Measurements from ENCODE around the gene TMEM242. TPM values are rescaled to one million over a fixed set of nuclear protein-coding genes. Genes with fewer than 3 reads are reported as not detected.

The TMEM242 gene
- total RNA-seq, 2 experiments from 2014 or later, result 8.1 to 8.6 TPM

GRCh38 chr6:157254538-157254937 lies 68.8 kb downstream of the TMEM242 start:
- DNase-seq, result no peak
- ChIA-PET CTCF (no interaction called here), POLR2A (no interaction called here)
- Mint-ChIP-seq H3K9me3 (no peaks in the 10 kb centered on the region), H3K4me3 (no peak overlapping the region), H3K36me3 (no peaks in the 10 kb centered on the region), H3K27me3 (no peaks in the 10 kb centered on the region), H3K27ac (no peak overlapping the region), H3K4me1 (ENCODE audit: low read depth) (peaks cover 5% of the 10 kb centered on the region)
- intact Hi-C loops (cut with micrococcal nuclease), result no loop called here

- POLR2A ChIA-PET, result no interaction called here
- peaks cover 2% of the 10 kb centered on the region for H3K9me3 Mint-ChIP-seq
- H3K4me3 Mint-ChIP-seq, result no peak overlapping the region
- intact Hi-C loops (cut with micrococcal nuclease), result no loop called here
- H3K27me3 Mint-ChIP-seq, result no peaks in the 10 kb centered on the region
- DNase-seq, result no peak
- peaks cover 2% of the 10 kb centered on the region for H3K4me1 Mint-ChIP-seq (ENCODE audit: low read depth)
- no peaks in the 10 kb centered on the region for H3K36me3 Mint-ChIP-seq
- CTCF ChIA-PET, result interaction anchor here (2.5 kb wide), 1 partner anchor 18 kb away, joined by 12 read pairs; no protein-coding TSS in a partner anchor
- H3K27ac Mint-ChIP-seq, result no peak overlapping the region
These were observed 69.6 kb downstream of the TMEM242 start for GRCh38 chr6:157253699-157254098.

DNA sequence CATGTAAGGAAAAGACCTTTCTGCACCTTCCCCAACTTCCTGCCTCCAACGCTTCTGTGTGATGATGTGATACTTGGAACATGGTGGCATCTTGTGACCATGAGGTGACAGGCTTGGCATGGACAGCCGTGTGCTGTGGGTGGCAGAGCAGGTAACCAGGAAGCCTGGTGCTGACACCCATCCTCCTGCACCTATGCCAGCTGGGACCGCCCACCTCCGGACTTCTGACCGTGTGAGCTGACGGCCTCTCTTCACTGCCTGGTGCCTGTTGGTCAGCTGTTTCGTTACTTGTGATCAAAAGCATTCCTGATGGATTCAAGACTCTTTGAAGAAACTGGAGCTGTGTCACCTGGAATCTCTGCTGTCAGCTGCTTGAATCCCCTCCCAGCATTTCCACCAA lies 70.3 kb downstream of the TMEM242 start:
- CTCF ChIA-PET, result interaction anchor here (2.5 kb wide), 1 partner anchor 17 kb away, joined by 12 read pairs; no protein-coding TSS in a partner anchor
- POLR2A ChIA-PET, result no interaction called here
- no peak for DNase-seq
- H3K27ac Mint-ChIP-seq, result no peak overlapping the region
- peaks cover 2% of the 10 kb centered on the region for H3K4me1 Mint-ChIP-seq (ENCODE audit: low read depth)
- no peaks in the 10 kb centered on the region for H3K36me3 Mint-ChIP-seq
- H3K4me3 Mint-ChIP-seq, result no peak overlapping the region
- intact Hi-C loops (cut with micrococcal nuclease), result no loop called here
- peaks cover 8% of the 10 kb centered on the region for H3K9me3 Mint-ChIP-seq
- H3K27me3 Mint-ChIP-seq, result no peaks in the 10 kb centered on the region

DNA sequence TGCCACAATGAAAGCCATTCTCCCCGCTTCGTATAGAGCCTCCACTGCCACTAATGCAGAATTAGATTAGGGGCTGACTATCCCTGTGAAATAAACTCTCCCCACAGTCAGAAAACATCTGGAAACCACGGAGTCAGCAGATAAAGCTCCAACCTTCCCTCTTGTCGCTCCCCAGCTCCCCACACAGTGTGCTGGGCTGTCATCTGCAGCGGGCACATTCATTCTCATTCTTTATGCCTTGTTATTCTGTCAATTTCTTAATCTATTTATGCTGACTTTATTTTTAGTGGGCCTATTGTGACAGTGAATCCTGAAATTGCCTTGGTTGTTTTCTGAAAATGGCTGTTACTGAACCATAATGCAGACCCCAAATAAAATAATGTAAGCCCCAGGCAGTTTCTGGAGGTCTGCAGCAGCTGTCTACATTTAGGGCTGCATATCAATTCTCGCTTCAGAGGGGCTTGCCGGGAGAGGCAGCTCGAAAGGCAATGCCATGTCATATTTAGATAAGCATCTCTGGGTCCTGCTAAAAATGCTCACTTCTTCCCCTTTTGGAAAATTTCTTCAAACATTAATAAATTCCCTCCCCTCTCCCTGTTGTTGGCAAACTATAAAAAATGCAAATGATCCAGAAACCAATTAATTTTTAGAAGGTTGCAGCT lies 71.6 kb downstream of the TMEM242 start:
- H3K27ac Mint-ChIP-seq, result no peak overlapping the region
- CTCF ChIA-PET, result interaction anchor here (2.5 kb wide), 1 partner anchor 16 kb away, joined by 12 read pairs; no protein-coding TSS in a partner anchor
- H3K4me3 Mint-ChIP-seq, result no peak overlapping the region
- no peaks in the 10 kb centered on the region for H3K27me3 Mint-ChIP-seq
- POLR2A ChIA-PET, result no interaction called here
- no peaks in the 10 kb centered on the region for H3K36me3 Mint-ChIP-seq
- peaks cover 2% of the 10 kb centered on the region for H3K4me1 Mint-ChIP-seq (ENCODE audit: low read depth)
- H3K9me3 Mint-ChIP-seq, result peaks cover 9% of the 10 kb centered on the region
- intact Hi-C loops (cut with micrococcal nuclease), result no loop called here
- no peak for DNase-seq

- H3K27me3 Mint-ChIP-seq, result no peaks in the 10 kb centered on the region
- no peak overlapping the region for H3K4me3 Mint-ChIP-seq
- H3K9me3 Mint-ChIP-seq, result peaks cover 9% of the 10 kb centered on the region
- intact Hi-C loops (cut with micrococcal nuclease), result no loop called here
- ChIA-PET CTCF (no interaction called here), POLR2A (no interaction called here)
- no peak for DNase-seq
- no peak overlapping the region for H3K27ac Mint-ChIP-seq
- peaks cover 2% of the 10 kb centered on the region for H3K4me1 Mint-ChIP-seq (ENCODE audit: low read depth)
- H3K36me3 Mint-ChIP-seq, result no peaks in the 10 kb centered on the region
These were observed 73.5 kb downstream of the TMEM242 start for GRCh38 chr6:157249826-157250225.

- intact Hi-C loops (cut with micrococcal nuclease), result no loop called here
- no peaks in the 10 kb centered on the region for H3K4me1 Mint-ChIP-seq (ENCODE audit: low read depth)
- ChIA-PET POLR2A (no interaction called here), CTCF (no interaction called here)
- H3K27me3 Mint-ChIP-seq, result no peaks in the 10 kb centered on the region
- H3K4me3 Mint-ChIP-seq, result no peak overlapping the region
- peaks cover 9% of the 10 kb centered on the region for H3K9me3 Mint-ChIP-seq
- H3K36me3 Mint-ChIP-seq, result no peaks in the 10 kb centered on the region
- DNase-seq, result no peak
- no peak overlapping the region for H3K27ac Mint-ChIP-seq
These were observed 75.1 kb downstream of the TMEM242 start for GRCh38 chr6:157248264-157248663.

DNA sequence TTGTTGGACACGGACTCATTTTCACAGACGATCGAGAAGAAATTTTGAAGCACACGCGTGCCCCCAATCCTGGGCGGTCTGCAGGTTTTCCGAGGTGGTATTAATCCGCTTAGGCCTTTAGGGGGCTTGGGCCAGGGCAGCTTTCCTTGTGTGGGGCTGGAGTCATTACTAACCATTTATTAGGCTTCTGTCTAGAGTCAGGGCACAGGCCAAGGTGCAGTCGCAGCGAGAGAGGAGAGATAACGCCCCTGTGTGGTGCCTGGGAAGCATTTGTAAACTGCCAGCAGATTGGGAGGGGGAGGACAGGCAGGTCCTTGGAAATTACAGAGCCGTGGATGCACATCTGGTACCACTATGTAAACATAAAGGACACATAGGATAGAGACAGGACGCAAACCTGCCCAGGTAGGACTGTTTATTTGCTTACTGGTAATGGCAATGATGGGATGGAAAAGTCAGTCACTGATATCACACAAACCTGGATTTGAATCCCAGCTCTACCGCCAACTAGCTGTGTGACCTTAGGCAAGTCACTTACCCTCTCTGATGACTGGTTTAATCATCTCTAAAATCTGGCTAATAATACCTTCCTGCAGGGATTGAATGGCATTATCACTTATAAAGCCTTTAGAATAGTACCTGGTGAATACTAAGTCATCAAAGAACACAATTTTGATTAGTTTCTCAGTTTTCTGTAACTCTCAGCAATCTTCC lies 76.4 kb downstream of the TMEM242 start:
- no peak for DNase-seq
- no peaks in the 10 kb centered on the region for H3K4me1 Mint-ChIP-seq (ENCODE audit: low read depth)
- H3K36me3 Mint-ChIP-seq, result no peaks in the 10 kb centered on the region
- H3K9me3 Mint-ChIP-seq, result peaks cover 9% of the 10 kb centered on the region
- intact Hi-C loops (cut with micrococcal nuclease), result no loop called here
- CTCF ChIA-PET, result interaction anchor here (0.6 kb wide), 1 partner anchor 21 kb away, joined by 3 read pairs; no protein-coding TSS in a partner anchor
- H3K4me3 Mint-ChIP-seq, result no peak overlapping the region
- H3K27ac Mint-ChIP-seq, result no peak overlapping the region
- POLR2A ChIA-PET, result no interaction called here
- no peaks in the 10 kb centered on the region for H3K27me3 Mint-ChIP-seq

DNA sequence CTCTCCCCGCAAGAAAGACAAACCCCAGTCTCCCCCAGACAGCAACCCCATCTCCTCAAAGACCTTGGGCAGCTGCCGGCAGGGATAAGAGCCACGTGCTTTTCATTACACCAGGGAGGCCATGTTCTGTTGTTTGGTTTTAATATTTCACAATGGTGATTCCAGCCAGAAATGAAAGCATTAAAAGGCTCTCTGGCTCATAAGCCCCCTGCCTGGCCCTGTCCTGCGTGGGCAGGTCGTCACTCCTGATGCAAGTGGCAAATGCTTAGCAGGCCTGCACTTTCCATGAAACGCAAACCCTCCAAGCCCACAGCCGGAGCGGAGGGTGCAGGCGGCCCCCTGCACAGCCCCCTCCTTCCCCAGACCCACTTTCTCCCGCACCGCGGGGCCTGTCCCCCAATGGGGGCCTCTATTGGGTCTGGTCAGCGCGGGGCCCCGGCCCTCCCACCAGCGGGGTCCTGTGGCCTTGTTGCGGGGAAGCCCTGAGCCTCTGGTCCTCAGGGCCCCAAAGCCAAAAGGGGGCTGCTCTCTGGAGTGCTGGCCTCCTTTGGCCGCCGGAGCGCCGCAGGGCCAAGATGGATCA lies 77.2 kb downstream of the TMEM242 start:
- ChIA-PET CTCF (interaction anchor here (2.0 kb wide), 1 partner anchor 11 kb away, joined by 6 read pairs; no protein-coding TSS in a partner anchor), POLR2A (no interaction called here)
- no peak overlapping the region for H3K4me3 Mint-ChIP-seq
- H3K36me3 Mint-ChIP-seq, result no peaks in the 10 kb centered on the region
- H3K27me3 Mint-ChIP-seq, result no peaks in the 10 kb centered on the region
- H3K27ac Mint-ChIP-seq, result no peak overlapping the region
- no peaks in the 10 kb centered on the region for H3K4me1 Mint-ChIP-seq (ENCODE audit: low read depth)
- DNase-seq, result no peak
- H3K9me3 Mint-ChIP-seq, result peaks cover 9% of the 10 kb centered on the region
- intact Hi-C loops (cut with micrococcal nuclease), result no loop called here

GRCh38 chr6:157245436-157245835 lies 77.9 kb downstream of the TMEM242 start:
- ChIA-PET CTCF (interaction anchor here (2.0 kb wide), 1 partner anchor 10 kb away, joined by 6 read pairs; no protein-coding TSS in a partner anchor), POLR2A (no interaction called here)
- intact Hi-C loops (cut with micrococcal nuclease), result no loop called here
- Mint-ChIP-seq H3K4me3 (no peak overlapping the region), H3K27me3 (no peaks in the 10 kb centered on the region), H3K27ac (no peak overlapping the region), H3K4me1 (ENCODE audit: low read depth) (no peaks in the 10 kb centered on the region), H3K36me3 (no peaks in the 10 kb centered on the region), H3K9me3 (peaks cover 9% of the 10 kb centered on the region)
- no peak for DNase-seq

DNA sequence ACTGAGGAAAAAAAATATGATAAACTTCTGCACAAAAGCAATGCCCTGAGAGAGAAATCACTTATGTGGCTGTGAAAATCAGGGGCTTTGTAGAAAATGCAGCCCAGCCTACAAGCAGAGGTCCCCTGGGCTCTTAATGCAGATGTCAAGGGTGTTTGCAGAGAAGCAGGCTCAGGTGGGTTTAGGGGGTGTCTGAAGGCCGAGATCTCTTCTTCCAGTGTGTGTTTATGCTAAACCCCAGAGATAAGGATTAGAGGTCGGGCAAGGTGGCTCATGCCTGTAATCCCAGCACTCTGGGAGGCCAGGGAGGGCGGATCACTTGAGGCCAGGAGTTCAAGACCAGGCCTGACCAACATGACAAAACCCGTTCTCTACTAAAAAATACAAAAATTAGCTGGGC lies 78.5 kb downstream of the TMEM242 start:
- Mint-ChIP-seq H3K27me3 (no peaks in the 10 kb centered on the region), H3K9me3 (peaks cover 9% of the 10 kb centered on the region), H3K36me3 (no peaks in the 10 kb centered on the region), H3K27ac (no peak overlapping the region), H3K4me1 (ENCODE audit: low read depth) (no peaks in the 10 kb centered on the region), H3K4me3 (no peak overlapping the region)
- intact Hi-C loops (cut with micrococcal nuclease), result no loop called here
- DNase-seq, result no peak
- POLR2A ChIA-PET, result no interaction called here
- CTCF ChIA-PET, result interaction anchor here (2.0 kb wide), 1 partner anchor 9 kb away, joined by 6 read pairs; no protein-coding TSS in a partner anchor

DNA sequence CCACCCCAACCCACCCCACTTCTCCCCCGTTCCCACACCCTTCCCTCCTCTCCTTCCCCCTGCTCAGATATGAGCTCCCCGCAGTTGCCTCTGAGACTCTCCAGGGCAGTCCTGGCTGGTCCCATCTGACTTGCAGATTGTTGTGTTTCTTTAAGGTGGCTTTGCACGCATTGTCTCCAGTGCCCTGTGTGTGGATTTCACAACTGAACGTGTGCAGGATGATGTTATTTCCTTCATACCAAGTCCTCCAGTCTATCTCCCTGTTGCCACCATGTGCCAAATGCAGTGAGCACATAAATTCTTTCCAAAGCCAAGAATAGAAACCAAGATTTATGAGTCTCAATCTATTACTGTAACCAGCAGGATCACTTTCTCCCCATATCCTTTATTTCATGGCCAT lies 79.1 kb downstream of the TMEM242 start:
- Mint-ChIP-seq H3K27ac (no peak overlapping the region), H3K27me3 (no peaks in the 10 kb centered on the region), H3K9me3 (peaks cover 9% of the 10 kb centered on the region), H3K4me1 (ENCODE audit: low read depth) (no peaks in the 10 kb centered on the region), H3K36me3 (no peaks in the 10 kb centered on the region), H3K4me3 (no peak overlapping the region)
- ChIA-PET CTCF (interaction anchor here (2.0 kb wide), 1 partner anchor 9 kb away, joined by 6 read pairs; no protein-coding TSS in a partner anchor), POLR2A (no interaction called here)
- DNase-seq, result no peak
- intact Hi-C loops (cut with micrococcal nuclease), result no loop called here

GRCh38 chr6:157242791-157243190 lies 80.5 kb downstream of the TMEM242 start:
- intact Hi-C loops (cut with micrococcal nuclease), result no loop called here
- H3K27me3 Mint-ChIP-seq, result no peaks in the 10 kb centered on the region
- H3K36me3 Mint-ChIP-seq, result no peaks in the 10 kb centered on the region
- H3K9me3 Mint-ChIP-seq, result no peaks in the 10 kb centered on the region
- ChIA-PET CTCF (no interaction called here), POLR2A (no interaction called here)
- no peak overlapping the region for H3K4me3 Mint-ChIP-seq
- H3K4me1 Mint-ChIP-seq (ENCODE audit: low read depth), result no peaks in the 10 kb centered on the region
- H3K27ac Mint-ChIP-seq, result no peak overlapping the region
- no peak for DNase-seq

All from activated CD4-positive, alpha-beta memory T cell treated with anti-CD3 and anti-CD28 coated beads for 36 hours (primary cell).